Stomach (tissue), 4 donors: ENCODE results near the gene COPB1.

ENCODE experiments used
- EP300 ChIP-seq: sonication (generic); formaldehyde crosslinking; IDR thresholded peaks from one replicate; pipeline ENCODE4 v1.6.1; 2017; ENCODE audit warnings: antibody characterized with exemption
- POLR2A ChIP-seq, 4 donors: fragments of 450-650 bp; IDR thresholded peaks; one replicate each; pipeline ENCODE4 v1.6.1; 2016; ENCODE audit warnings: antibody characterized with exemption in 4 of 4, control low read depth in 2 of 4, mild to moderate bottlenecking in 1 of 4, moderate library complexity in 1 of 4
- POLR2AphosphoS5 ChIP-seq, 3 donors: sonication (generic); formaldehyde crosslinking; IDR thresholded peaks; one replicate each; pipeline ENCODE4 v1.6.1; 2016; ENCODE audit warnings: antibody characterized with exemption in 3 of 3
- TF ChIP-seq, protein P1 (sequence below), 7 experiments: fragments of 450-650 bp in 4 of 7; fragments of 200-600 bp in 3 of 7; sonication (generic) in 3 of 7; IDR thresholded peaks; one replicate each; pipeline ENCODE4 v1.5.1; 2016 to 2019; ENCODE audit warnings: antibody characterized with exemption in 7 of 7, control low read depth in 2 of 7, mild to moderate bottlenecking in 1 of 7

DNA sequence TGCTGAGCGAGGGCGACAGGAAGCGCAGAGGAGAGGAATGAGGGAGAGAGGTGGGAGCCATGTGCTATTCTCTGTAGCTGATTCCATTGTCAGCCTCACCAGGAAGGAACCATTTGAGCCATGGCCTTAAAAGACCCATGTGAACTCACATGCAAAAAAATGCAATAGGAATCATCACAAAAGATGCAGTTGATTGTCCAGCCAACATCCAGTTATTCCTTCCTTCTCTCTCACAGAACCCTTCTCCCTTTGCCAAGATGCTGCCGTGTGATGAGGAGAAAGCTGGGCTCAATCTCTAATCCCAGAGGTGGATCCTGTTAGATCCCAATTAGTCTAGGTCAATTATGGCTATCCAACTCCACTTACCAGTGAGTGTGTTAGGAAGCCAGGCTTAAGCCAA lies 82.4 kb downstream of the COPB1 start:
- TF ChIP-seq POLR2AphosphoS5 (IDR thresholded peaks at IDR 0.05) (peak in 1 of 3 donors; percentile 6), POLR2A (IDR thresholded peaks at IDR 0.05) (no peak), EP300 (no peak)
- TF ChIP-seq, protein P1, sequence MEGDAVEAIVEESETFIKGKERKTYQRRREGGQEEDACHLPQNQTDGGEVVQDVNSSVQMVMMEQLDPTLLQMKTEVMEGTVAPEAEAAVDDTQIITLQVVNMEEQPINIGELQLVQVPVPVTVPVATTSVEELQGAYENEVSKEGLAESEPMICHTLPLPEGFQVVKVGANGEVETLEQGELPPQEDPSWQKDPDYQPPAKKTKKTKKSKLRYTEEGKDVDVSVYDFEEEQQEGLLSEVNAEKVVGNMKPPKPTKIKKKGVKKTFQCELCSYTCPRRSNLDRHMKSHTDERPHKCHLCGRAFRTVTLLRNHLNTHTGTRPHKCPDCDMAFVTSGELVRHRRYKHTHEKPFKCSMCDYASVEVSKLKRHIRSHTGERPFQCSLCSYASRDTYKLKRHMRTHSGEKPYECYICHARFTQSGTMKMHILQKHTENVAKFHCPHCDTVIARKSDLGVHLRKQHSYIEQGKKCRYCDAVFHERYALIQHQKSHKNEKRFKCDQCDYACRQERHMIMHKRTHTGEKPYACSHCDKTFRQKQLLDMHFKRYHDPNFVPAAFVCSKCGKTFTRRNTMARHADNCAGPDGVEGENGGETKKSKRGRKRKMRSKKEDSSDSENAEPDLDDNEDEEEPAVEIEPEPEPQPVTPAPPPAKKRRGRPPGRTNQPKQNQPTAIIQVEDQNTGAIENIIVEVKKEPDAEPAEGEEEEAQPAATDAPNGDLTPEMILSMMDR (IDR thresholded peaks at IDR 0.05) = no peak
